A549 (cell line): ENCODE measurements around the gene TNNT2.

Source experiments
- CHD2 ChIP-seq: fragments of 150-350 bp; IDR thresholded peaks from 2 replicates; pipeline ENCODE4 v1.6.1; 2014; ENCODE audit warnings: low read length; ENCODE audit not compliant: partially characterized antibody
- CTCF ChIP-seq: fragments of >200 bp; sonication (Bioruptor Twin); formaldehyde crosslinking; IDR thresholded peaks from 3 replicates; pipeline ENCODE4 v1.5.1; 2016
- EHMT2 ChIP-seq: fragments of 200-600 bp; sonication (generic); IDR thresholded peaks from 2 replicates; pipeline ENCODE4 v1.6.1; 2016; ENCODE audit warnings: antibody characterized with exemption, low read depth, mild to moderate bottlenecking, moderate library complexity
- EP300 ChIP-seq, 2 experiments: fragments of >200 bp; sonication (Bioruptor Twin); formaldehyde crosslinking; IDR thresholded peaks; 2 replicates in 1 of 2; 3 replicates in 1 of 2; pipeline ENCODE4 v1.6.1; 2016 to 2017
- MAFK ChIP-seq: fragments of 450-650 bp; IDR thresholded peaks from 2 replicates; pipeline ENCODE4 v1.6.1; 2014; ENCODE audit not compliant: partially characterized antibody
- MYC ChIP-seq: IDR thresholded peaks from 2 replicates; pipeline ENCODE4 v1.6.1; 2012; ENCODE audit warnings: mild to moderate bottlenecking, inconsistent platforms, low read length, improper control_type of control experiment, borderline replicate concordance
- NPAS2 ChIP-seq: fragments of 250-450 bp; sonication (Bioruptor Pico); IDR thresholded peaks from 2 replicates; pipeline ENCODE4 v1.8.0; 2022; ENCODE audit warnings: mild to moderate bottlenecking, moderate library complexity, borderline replicate concordance

GRCh38 chr1:201383647-201384405 is 6.3 kb upstream of the TNNT2 start:
- TF ChIP-seq MAFK (no peak), EHMT2 (no peak), CTCF (no peak), CHD2 (no peak), EP300 (IDR thresholded peaks at IDR 0.05) (no peak), NPAS2 (CRISPR knock-in tag) (no peak), MYC (no peak)
